Mucosa of descending colon (tissue), 3 donors: ENCODE measurements around the gene RAC2. TPM values are rescaled to one million over a fixed set of nuclear protein-coding genes. Genes with fewer than 3 reads are reported as not detected.

ENCODE experiments used
- ATAC-seq: fragments of 200-7000 bp; cut with Tn5 transposase; one replicate; pipeline ENCODE4 v1.9.1; 2020; ENCODE audit warnings: mild to moderate bottlenecking, moderate library complexity
- DNase-seq, 3 donors: peaks; one replicate each; pipeline ENCODE4 v3.0.0-alpha.2; 2020
- H3K36me3 ChIP-seq: fragments of 200-600 bp; one replicate; pipeline ENCODE4 v1.8.0; 2021; ENCODE audit warnings: low read depth, mild to moderate bottlenecking
- H3K4me1 ChIP-seq: fragments of 200-600 bp; one replicate; pipeline ENCODE4 v1.8.0; 2021; ENCODE audit warnings: low read depth, mild to moderate bottlenecking
- H3K4me3 ChIP-seq: fragments of 200-600 bp; one replicate; pipeline ENCODE4 v1.8.0; 2021; ENCODE audit warnings: mild to moderate bottlenecking
- H3K9me3 ChIP-seq: fragments of 200-600 bp; one replicate; pipeline ENCODE4 v1.8.0; 2021; ENCODE audit warnings: mild to moderate bottlenecking
- intact Hi-C, 2 donors: fragments of 100-400 bp; cut with DNase I in 1 of 2; cut with micrococcal nuclease in 1 of 2; formaldehyde crosslinking; loops; one replicate each; pipeline versions ENCODE4 v1.11.0 to v1.11.1; 2022; cut with DNase I, micrococcal nuclease
- total RNA-seq, 3 donors: library from RNA; stranded (reverse); fragmentation: NEBNext Ultra II Directional in 2 of 3; extraction: Animal tissue kit (Norgen Biotek cat#: 25700) in 2 of 3; gene quantifications; one replicate each; pipeline versions ENCODE4 v1.2.1 to v1.2.4, GENCODE V29; 2021 to 2023
- TF ChIP-seq, protein P1 (sequence below): fragments of 200-600 bp; IDR thresholded peaks from one replicate; pipeline ENCODE4 v1.8.0; 2022; ENCODE audit warnings: antibody characterized with exemption, mild to moderate bottlenecking
- donor health status: DM: no; HTN: no; CAD: no; lungs with moderate emphysema.
- donor health status: DM: no; HTN: no; CAD: no.
- donor health status: DM: no; HTN: yes; CAD: no.

RAC2 gene
- total RNA-seq, 3 donors from 2014 or later = 15.3 to 26.8 (median 16.4) TPM

DNA sequence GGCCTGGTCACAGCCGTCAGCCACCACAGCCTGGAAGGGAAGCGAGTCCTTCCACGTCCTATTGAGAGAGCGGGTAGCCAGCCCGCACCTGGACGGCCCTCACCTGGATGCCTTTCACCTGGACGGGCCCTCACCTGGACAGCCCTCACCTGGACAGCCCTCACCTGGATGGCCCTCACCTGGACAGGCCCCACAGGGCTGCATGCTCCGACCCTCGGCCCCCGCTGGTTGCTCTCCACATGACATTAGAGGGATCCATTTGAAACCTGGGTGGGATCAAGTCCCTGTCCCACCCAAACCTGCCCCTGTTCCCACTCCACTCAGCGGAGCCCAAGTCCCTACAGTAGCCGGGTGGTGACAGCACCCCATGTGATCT is 59.7 kb downstream of the RAC2 start:
- Histone ChIP-seq H3K4me3 (no peak overlapping the region), H3K36me3 (no peaks in the 10 kb centered on the region), H3K9me3 (no peaks in the 10 kb centered on the region), H3K4me1 (peaks cover 37% of the 10 kb centered on the region)
- TF ChIP-seq, protein P1, sequence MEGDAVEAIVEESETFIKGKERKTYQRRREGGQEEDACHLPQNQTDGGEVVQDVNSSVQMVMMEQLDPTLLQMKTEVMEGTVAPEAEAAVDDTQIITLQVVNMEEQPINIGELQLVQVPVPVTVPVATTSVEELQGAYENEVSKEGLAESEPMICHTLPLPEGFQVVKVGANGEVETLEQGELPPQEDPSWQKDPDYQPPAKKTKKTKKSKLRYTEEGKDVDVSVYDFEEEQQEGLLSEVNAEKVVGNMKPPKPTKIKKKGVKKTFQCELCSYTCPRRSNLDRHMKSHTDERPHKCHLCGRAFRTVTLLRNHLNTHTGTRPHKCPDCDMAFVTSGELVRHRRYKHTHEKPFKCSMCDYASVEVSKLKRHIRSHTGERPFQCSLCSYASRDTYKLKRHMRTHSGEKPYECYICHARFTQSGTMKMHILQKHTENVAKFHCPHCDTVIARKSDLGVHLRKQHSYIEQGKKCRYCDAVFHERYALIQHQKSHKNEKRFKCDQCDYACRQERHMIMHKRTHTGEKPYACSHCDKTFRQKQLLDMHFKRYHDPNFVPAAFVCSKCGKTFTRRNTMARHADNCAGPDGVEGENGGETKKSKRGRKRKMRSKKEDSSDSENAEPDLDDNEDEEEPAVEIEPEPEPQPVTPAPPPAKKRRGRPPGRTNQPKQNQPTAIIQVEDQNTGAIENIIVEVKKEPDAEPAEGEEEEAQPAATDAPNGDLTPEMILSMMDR = no peak
- intact Hi-C loops = no loop called here
- DNase-seq = peak in 2 of 3 donors; percentile 31 to 46
- no peak for ATAC-seq

DNA sequence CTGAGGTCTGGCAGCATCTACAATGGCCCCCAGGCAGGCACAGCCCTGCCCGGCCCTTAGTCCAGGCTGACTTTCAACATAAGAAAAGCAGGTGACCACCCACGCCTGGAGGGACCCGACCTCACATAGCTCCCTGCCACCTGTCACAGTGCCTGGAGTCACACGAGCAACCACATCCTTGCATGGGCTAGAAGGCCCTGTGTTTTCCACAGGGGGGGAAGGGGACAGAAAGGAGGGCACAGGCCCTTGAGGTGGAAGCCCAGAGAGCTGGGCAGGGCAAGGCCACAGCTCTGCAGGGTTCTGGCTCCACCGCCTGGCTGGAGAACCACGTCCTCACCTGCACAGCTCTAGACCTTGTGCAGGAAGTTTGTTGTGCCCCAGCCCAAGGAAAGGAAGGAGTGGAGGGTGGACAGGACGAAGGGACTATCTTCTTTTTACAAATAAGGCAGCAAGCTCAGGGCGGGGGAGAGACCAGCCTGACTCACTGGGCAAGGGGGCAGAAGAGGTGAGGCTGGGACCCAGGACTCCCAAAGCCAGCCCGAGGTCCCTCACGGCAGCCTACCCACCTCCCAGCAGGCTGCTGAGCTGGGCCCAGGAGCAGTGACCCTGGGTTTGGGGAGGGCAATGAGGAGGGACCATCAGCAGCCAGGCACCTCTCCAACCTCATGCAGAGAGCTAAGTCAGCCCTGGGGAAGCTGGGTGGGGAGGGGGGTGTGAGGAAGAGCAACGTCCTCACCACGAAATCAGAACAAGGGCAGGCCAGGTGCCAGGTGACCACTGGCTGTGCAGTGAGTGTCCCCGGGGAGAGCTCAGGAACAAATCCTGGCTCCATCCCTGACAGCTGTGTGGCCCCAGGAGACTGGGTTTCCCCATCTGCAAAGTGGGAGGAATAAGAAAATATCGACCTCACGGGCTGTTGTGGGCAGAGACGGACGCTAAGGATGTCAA is 60.4 kb downstream of the RAC2 start:
- ATAC-seq (no peak), DNase-seq (peak in 2 of 3 donors; percentile 33 to 53)
- TF ChIP-seq, protein P1 = no peak
- H3K9me3 ChIP-seq = no peaks in the 10 kb centered on the region
- H3K36me3 ChIP-seq = no peaks in the 10 kb centered on the region
- intact Hi-C loops = no loop called here
- H3K4me3 ChIP-seq = no peak overlapping the region
- H3K4me1 ChIP-seq = peaks cover 40% of the 10 kb centered on the region

DNA sequence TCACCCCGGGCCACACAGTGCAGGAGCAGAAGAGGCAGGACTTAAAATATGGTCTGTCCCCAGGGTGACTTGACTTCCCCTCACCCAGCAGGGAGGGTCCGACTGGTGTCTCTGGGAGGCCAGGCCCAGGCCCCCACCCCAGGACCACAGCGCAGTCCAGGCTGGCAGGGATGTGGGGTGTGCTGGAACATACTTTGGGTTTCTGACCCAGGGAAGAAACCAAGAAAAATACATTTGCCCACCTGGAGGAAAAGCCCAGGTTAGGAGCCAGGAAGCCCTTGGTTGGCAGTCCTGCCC is 61.2 kb downstream of the RAC2 start:
- ATAC-seq (no peak), DNase-seq (peak in 1 of 3 donors; percentile 38)
- no peaks in the 10 kb centered on the region for H3K36me3 ChIP-seq
- intact Hi-C loops = no loop called here
- H3K9me3 ChIP-seq = no peaks in the 10 kb centered on the region
- H3K4me1 ChIP-seq = peaks cover 39% of the 10 kb centered on the region
- TF ChIP-seq, protein P1 = no peak
- H3K4me3 ChIP-seq = no peak overlapping the region

DNA sequence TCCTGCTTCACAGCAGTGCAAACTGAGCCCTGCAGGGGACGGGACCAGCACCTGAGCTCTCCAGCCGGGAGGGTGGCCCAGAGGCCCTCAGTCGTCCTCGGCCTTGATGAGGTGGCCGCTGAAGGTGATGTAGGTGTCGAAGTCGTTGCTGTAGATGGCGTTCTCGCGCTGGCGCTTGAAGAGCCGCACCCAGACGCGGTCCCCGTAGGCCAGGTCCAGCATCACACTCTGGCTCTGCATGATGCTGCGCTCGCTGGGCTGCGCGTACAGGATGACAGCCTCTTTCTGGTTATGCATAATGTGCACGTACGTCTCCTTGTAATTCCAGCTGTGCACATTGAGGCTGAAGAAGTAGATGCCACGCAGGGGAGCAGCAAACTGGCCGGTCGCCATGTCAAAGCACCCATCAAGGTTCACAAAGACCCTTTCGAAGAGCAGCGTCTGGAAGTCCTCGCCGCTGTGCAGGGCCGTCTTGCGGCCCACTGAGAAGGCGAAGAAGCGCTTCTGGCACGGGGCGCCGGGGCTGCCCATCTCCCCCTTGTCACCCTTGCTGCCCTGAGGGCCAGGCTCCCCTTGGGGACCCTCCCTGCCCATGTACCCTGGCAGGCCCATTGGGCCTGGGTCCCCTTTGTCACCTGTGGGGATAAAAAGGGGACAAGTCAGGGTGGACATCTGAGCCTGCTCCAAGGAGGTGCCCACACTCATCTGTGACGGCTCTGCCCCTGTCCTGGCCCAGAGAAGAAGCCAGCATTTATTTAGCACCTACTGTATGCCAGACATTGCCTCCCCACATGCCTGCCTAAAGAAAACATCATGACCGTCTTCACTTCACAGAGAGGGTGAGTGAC is 61.7 kb downstream of the RAC2 start:
- DNase-seq (peak in 2 of 3 donors; percentile 28 to 49), ATAC-seq (no peak)
- intact Hi-C loops = no loop called here
- TF ChIP-seq, protein P1 = no peak
- Histone ChIP-seq H3K36me3 (no peaks in the 10 kb centered on the region), H3K9me3 (no peaks in the 10 kb centered on the region), H3K4me3 (no peak overlapping the region), H3K4me1 (peaks cover 39% of the 10 kb centered on the region)

- no peak for ATAC-seq
Measured at GRCh38 chr22:37181681-37182080, 62.4 kb downstream of the RAC2 start.

More at GRCh38 chr22:37181681-37182080, 62.4 kb downstream of the RAC2 start:
- no peaks in the 10 kb centered on the region for H3K9me3 ChIP-seq
- intact Hi-C loops = no loop called here
- no peak for DNase-seq
- H3K4me1 ChIP-seq = peaks cover 38% of the 10 kb centered on the region
- TF ChIP-seq, protein P1 = no peak
- no peaks in the 10 kb centered on the region for H3K36me3 ChIP-seq
- H3K4me3 ChIP-seq = no peak overlapping the region
